Smooth muscle cell (in vitro differentiated cells): ENCODE measurements around the gene GIT2. TPM values are rescaled to one million over a fixed set of nuclear protein-coding genes. Genes with fewer than 3 reads are reported as not detected.

ENCODE experiments used
- DNase-seq: peaks from one replicate; lab custom pipeline; 2025; ENCODE audit not compliant: unreplicated experiment; lab: John Stamatoyannopoulos, UW
- H2AFZ ChIP-seq: fragments of 200-600 bp; sonication (generic); 2 replicates; pipeline ENCODE4 v1.6.0; 2016; ENCODE audit warnings: antibody characterized with exemption, low read depth, mild to moderate bottlenecking
- H3F3A ChIP-seq: fragments of 200-600 bp; sonication (generic); 2 replicates; pipeline ENCODE4 v1.6.0; 2017; ENCODE audit warnings: antibody characterized with exemption, low read depth
- H3K27ac ChIP-seq: fragments of 200-600 bp; sonication (generic); 2 replicates; pipeline ENCODE4 v1.5.1; 2016; ENCODE audit warnings: low read depth, mild to moderate bottlenecking
- H3K27me3 ChIP-seq: fragments of 200-600 bp; sonication (generic); 2 replicates; pipeline ENCODE4 v1.6.1; 2016; ENCODE audit warnings: low read depth, mild to moderate bottlenecking
- H3K36me3 ChIP-seq: fragments of 200-600 bp; sonication (generic); 2 replicates; pipeline ENCODE4 v1.5.1; 2016; ENCODE audit warnings: low read depth
- H3K4me1 ChIP-seq: fragments of 200-600 bp; sonication (generic); 2 replicates; pipeline ENCODE4 v1.5.1; 2016; ENCODE audit warnings: low read depth
- H3K4me2 ChIP-seq: fragments of 200-600 bp; sonication (generic); 2 replicates; pipeline ENCODE4 v1.6.0; 2016; ENCODE audit warnings: mild to moderate bottlenecking
- H3K4me3 ChIP-seq: fragments of 200-600 bp; sonication (generic); 2 replicates; pipeline ENCODE4 v1.5.1; 2016; ENCODE audit warnings: mild to moderate bottlenecking
- H3K79me2 ChIP-seq: fragments of 200-600 bp; sonication (generic); 2 replicates; pipeline ENCODE4 v1.6.0; 2016; ENCODE audit warnings: low read depth, mild to moderate bottlenecking
- H3K9ac ChIP-seq: fragments of 200-600 bp; sonication (generic); 2 replicates; pipeline ENCODE4 v1.6.0; 2016; ENCODE audit warnings: low read depth
- H3K9me3 ChIP-seq: fragments of 200-600 bp; sonication (generic); replicated peaks from 2 replicates; pipeline ENCODE4 v1.5.1; 2016; ENCODE audit warnings: low read depth
- H4K20me1 ChIP-seq: fragments of 200-600 bp; sonication (generic); 2 replicates; pipeline ENCODE4 v1.6.0; 2016; ENCODE audit warnings: low read depth
- CTCF ChIP-seq: fragments of 200-600 bp; sonication (generic); IDR thresholded peaks from 2 replicates; pipeline ENCODE4 v1.5.1; 2017; ENCODE audit warnings: borderline replicate concordance, mild to moderate bottlenecking, antibody characterized with exemption; ENCODE audit not compliant: insufficient read depth, poor library complexity, severe bottlenecking
- WGBS: methylation state at CpG from one replicate; pipeline ENCODE4 v1.1.7; 2016; ENCODE audit warnings: low lambda C conversion rate; 5-methylcytosine and 5-hydroxymethylcytosine counted together
- polyA plus RNA-seq: library from polyadenylated mRNA; unstranded; fragments of >200 nt; fragmentation: Nextera tagmentation; extraction: Ambion mirVana; gene quantifications from 2 replicates; pipeline ENCODE4 v1.2.1, GENCODE V29; 2016
- total RNA-seq: library from RNA; depleted of rRNA; stranded (reverse); fragments of >200 nt; gene quantifications from 2 replicates; pipeline ENCODE4 v1.2.3, GENCODE V29; 2014

The GIT2 gene
- total and polyA plus RNA-seq, 2 experiments from 2014 or later = 20.3 to 27.3 TPM

DNA sequence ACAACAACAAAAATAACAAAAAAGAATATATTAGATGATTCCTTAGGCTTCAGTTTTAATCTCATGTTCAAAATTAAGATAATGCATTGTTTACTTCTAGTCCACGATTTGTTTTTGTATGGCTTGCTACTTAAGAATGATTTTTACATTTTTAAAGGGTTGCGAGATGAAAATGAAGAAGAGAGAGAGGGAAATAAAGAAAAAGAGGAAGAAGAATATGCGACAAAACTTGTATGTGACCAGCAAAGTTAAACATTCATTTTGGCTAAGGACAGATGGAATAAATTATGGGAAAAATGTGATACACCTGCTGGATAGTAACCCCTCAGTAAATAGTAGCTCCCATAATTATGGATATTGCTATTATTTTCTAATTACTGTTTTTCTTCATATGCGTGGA, 1.2 kb upstream of the GIT2 start:
- no peaks in the 10 kb centered on the region for H3K9me3 ChIP-seq
- H3K27ac ChIP-seq = no peak overlapping the region
- no peak for DNase-seq
- 96% methylated on average over 4 of the region's 4 CpGs for WGBS
- no peak overlapping the region for H3K9ac ChIP-seq
- no peak for TF ChIP-seq CTCF
- peaks cover 21% of the 10 kb centered on the region for H3K4me1 ChIP-seq
- H3K27me3 ChIP-seq = no peaks in the 10 kb centered on the region
- no peak overlapping the region for H3K4me2 ChIP-seq
- H4K20me1 ChIP-seq = peaks cover 32% of the 10 kb centered on the region
- H3K36me3 ChIP-seq = no peaks in the 10 kb centered on the region
- H3K4me3 ChIP-seq = no peak overlapping the region
- H2AFZ ChIP-seq = no peak overlapping the region
- H3K79me2 ChIP-seq = peaks cover 37% of the 10 kb centered on the region
- H3F3A ChIP-seq = peaks cover 4% of the 10 kb centered on the region

GRCh38 chr12:109996483-109996853, 300 bp upstream of the GIT2 start:
- Histone ChIP-seq H3K79me2 (peaks cover 44% of the 10 kb centered on the region), H3K27ac (no peak overlapping the region), H3K9ac (peak overlapping the region; percentile 76), H3K36me3 (no peaks in the 10 kb centered on the region), H3K4me1 (peaks cover 21% of the 10 kb centered on the region), H3K4me3 (peak overlapping the region; percentile 87), H3K9me3 (no peaks in the 10 kb centered on the region), H3K4me2 (peak overlapping the region; percentile 94), H3K27me3 (no peaks in the 10 kb centered on the region), H3F3A (peaks cover 4% of the 10 kb centered on the region), H4K20me1 (peaks cover 35% of the 10 kb centered on the region), H2AFZ (peak overlapping the region; percentile 88)
- DNase-seq = no peak
- TF ChIP-seq CTCF = no peak
- WGBS = 50% methylated on average over 2 of the region's 2 CpGs

DNA sequence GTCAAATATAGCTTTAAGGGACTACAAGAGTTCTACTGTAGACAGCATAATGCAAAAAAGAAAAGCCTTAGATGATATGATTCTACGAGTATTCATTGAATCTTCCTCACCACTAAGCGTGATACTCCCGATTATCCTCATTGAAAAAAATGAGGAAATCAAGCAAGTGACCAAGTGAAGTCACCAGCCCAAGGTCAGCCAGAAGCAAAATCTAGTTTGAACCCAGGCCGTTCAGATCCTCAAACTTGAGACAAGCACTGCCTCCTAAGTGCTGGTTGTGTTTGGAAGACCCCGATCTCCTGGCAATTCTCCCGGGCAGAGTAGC, 845 bp downstream of the GIT2 start:
- 24% methylated on average over 6 of the region's 6 CpGs for WGBS
- H3K27ac ChIP-seq = no peak overlapping the region

More for the DNA sequence above, 845 bp downstream of the GIT2 start:
- no peak for TF ChIP-seq CTCF
- Histone ChIP-seq H3K4me1 (peaks cover 21% of the 10 kb centered on the region), H3K27me3 (no peaks in the 10 kb centered on the region), H3K9ac (peak overlapping the region; percentile 76), H3K79me2 (peaks cover 49% of the 10 kb centered on the region), H3F3A (peaks cover 4% of the 10 kb centered on the region), H4K20me1 (peaks cover 28% of the 10 kb centered on the region), H3K9me3 (no peaks in the 10 kb centered on the region), H3K36me3 (peaks cover 5% of the 10 kb centered on the region), H2AFZ (peak overlapping the region; percentile 88), H3K4me3 (peak overlapping the region; percentile 87), H3K4me2 (peak overlapping the region; percentile 94)
- no peak for DNase-seq
